Prostate gland (tissue), 2 donors: Measurements from ENCODE around the gene PCDH9. TPM values are rescaled to one million over a fixed set of nuclear protein-coding genes. Genes with fewer than 3 reads are reported as not detected.
"Not testable (repeated sequence)": the region's sequence is repeated elsewhere in the genome, so short reads cannot be mapped to it uniquely, and the experiment has no call there.

Experiments used
- DNase-seq: peaks from one replicate; pipeline ENCODE4 v3.0.0-alpha.2; 2019; ENCODE audit warnings: low spot score
- H3K27ac ChIP-seq, 2 donors: fragments of 200-600 bp; sonication (generic); 2 replicates each; pipeline ENCODE4 v1.5.1; 2017 to 2019
- H3K27me3 ChIP-seq: fragments of 200-600 bp; sonication (generic); replicated peaks from 2 replicates; pipeline ENCODE4 v1.5.1; 2019; ENCODE audit not compliant: insufficient read depth
- H3K36me3 ChIP-seq, 2 donors: fragments of 200-600 bp; sonication (generic); 1 replicate in 1 of 2; 2 replicates in 1 of 2; pipeline versions ENCODE4 v1.5.1 to v1.8.1; 2017 to 2019
- H3K4me1 ChIP-seq: fragments of 200-600 bp; sonication (generic); replicated peaks from 2 replicates; pipeline ENCODE4 v1.5.1; 2019
- H3K4me3 ChIP-seq, 2 donors: fragments of 200-600 bp; sonication (generic); 2 replicates each; pipeline ENCODE4 v1.5.1; 2017 to 2019
- H3K9me3 ChIP-seq: fragments of 200-600 bp; sonication (generic); 2 replicates; pipeline ENCODE4 v1.5.1; 2017
- CTCF ChIP-seq, 4 experiments: fragments of 200-600 bp in 2 of 4; fragments of 450-650 bp in 2 of 4; sonication (generic) in 2 of 4; IDR thresholded peaks; 1 replicate in 3 of 4; 2 replicates in 1 of 4; pipeline ENCODE4 v1.5.1; 2016 to 2019; ENCODE audit warnings: antibody characterized with exemption in 4 of 4, mild to moderate bottlenecking in 2 of 4, moderate library complexity in 2 of 4
- POLR2A ChIP-seq: fragments of 450-650 bp; IDR thresholded peaks from one replicate; pipeline ENCODE4 v1.6.1; 2016; ENCODE audit warnings: antibody characterized with exemption, mild to moderate bottlenecking
- POLR2AphosphoS5 ChIP-seq: sonication (generic); formaldehyde crosslinking; IDR thresholded peaks from one replicate; pipeline ENCODE4 v1.6.1; 2017; ENCODE audit warnings: antibody characterized with exemption
- WGBS: methylation state at CpG from one replicate; pipeline ENCODE4 v1.1.5; 2018; 5-methylcytosine and 5-hydroxymethylcytosine counted together
- intact Hi-C: fragments of 100-400 bp; cut with DNase I; formaldehyde crosslinking; loops from one replicate; pipeline ENCODE4 v1.14.2; 2022
- total RNA-seq, 2 donors: library from RNA; depleted of rRNA; stranded (reverse); fragments of >200 nt; gene quantifications; one replicate each; pipeline ENCODE4 v1.1.0, GENCODE V29; 2016

The PCDH9 gene
- total RNA-seq, 2 donors from 2014 or later, result 1.8 to 5.5 TPM

DNA sequence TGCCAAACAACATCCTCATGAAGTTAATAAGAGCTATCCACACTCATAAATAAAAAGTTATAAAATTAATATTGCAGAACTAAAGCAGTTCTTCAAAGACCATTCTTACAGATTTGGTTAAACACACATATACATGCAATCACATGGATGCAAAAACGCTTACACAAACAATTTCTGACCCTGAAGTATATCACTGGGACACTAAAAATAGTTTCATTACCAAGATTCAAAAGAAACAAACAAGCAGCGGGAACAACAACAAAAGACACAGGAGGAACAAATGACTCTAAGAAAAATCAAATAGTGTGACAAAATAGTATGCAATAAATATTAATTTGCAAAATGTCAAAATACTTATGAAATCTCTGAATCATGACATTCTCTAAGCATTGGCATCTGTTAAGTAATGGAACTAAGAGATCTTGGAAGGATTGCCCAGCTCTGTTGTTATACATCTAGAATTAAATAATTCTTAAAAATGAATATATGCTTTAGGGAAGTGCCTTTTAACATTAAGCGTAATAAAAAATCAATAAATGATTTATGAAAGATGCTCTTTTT lies 132.2 kb downstream of the PCDH9 start:
- H3K27ac ChIP-seq, result no peak overlapping the region
- H3K36me3 ChIP-seq, result no peaks in the 10 kb centered on the region
- no peaks in the 10 kb centered on the region for H3K9me3 ChIP-seq
- DNase-seq, result no peak
- intact Hi-C loops, result no loop called here
- WGBS, result 94% methylated on average over 3 of the region's 3 CpGs
- TF ChIP-seq POLR2A (no peak), POLR2AphosphoS5 (no peak), CTCF (IDR thresholded peaks at IDR 0.05) (no peak)
- H3K27me3 ChIP-seq, result no peaks in the 10 kb centered on the region
- no peak overlapping the region for H3K4me3 ChIP-seq
- H3K4me1 ChIP-seq, result no peaks in the 10 kb centered on the region

DNA sequence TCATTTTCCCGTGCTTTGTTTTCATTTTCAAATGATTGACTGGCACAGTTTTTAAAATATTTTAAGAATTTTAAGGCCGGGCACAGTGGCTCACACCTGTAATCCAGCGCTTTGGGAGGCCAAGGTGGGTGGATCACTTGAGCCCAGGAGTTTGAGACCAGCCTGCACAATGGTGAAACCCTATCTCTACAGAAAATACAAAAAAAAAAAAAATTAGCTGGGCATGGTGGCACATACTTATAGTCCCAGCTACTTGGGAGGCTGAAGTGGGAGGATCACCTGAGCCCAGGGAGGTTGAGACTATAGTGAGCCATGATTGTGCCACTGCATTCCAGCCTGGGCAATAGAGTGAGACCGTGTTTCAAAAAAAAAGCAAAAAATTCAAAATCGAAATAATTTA lies 133.2 kb downstream of the PCDH9 start:
- H3K4me1 ChIP-seq, DNase-seq, intact Hi-C loops, H3K9me3 ChIP-seq, H3K36me3 ChIP-seq, H3K27me3 ChIP-seq, H3K27ac ChIP-seq, H3K4me3 ChIP-seq: not testable (repeated sequence)
- 95% methylated on average over 5 of the region's 5 CpGs for WGBS

DNA sequence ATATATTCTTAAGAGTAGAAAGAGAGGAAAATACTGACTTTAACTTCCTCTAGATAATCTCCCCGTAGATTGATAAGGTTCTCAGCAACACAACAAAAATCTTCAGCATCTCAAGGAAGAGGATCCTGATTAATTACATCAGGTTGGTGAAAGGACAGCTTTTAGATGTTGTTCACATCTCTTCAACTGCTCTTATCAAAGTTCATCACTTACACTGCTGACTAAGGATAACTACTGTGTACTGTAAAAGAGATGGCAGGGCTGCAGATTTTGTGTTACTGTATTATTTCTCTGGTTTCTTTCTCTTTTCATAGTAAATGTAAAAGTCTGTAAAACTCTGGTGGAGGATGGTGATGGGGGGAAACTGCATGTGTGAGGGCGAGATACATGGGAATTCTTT lies 133.7 kb downstream of the PCDH9 start:
- intact Hi-C loops, result no loop called here
- H3K4me3 ChIP-seq, result no peak overlapping the region
- H3K27ac ChIP-seq, result no peak overlapping the region
- no peaks in the 10 kb centered on the region for H3K27me3 ChIP-seq
- TF ChIP-seq POLR2AphosphoS5 (no peak), POLR2A (no peak), CTCF (IDR thresholded peaks at IDR 0.05) (no peak)
- H3K4me1 ChIP-seq, result no peaks in the 10 kb centered on the region
- 92% methylated on average over 2 of the region's 2 CpGs for WGBS
- no peaks in the 10 kb centered on the region for H3K36me3 ChIP-seq
- DNase-seq, result no peak
- H3K9me3 ChIP-seq, result no peaks in the 10 kb centered on the region

DNA sequence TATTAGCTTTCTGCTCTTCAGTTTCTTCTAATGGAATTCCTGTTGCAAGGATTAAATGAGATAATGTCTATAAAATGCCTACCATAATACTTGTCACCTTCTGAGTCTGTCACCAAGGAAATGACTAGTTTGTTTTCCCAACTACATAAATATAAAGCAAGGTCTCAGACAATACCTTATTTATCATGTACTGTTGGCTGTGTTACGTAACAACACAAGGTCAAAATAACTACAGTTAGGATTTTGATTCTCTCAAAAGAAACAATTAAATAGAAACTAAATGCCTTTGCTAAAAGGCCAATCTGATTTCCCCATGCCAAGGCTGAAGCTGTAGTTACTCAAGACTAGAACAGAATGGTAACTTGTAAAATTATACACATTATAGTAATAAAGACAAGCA lies 134.5 kb downstream of the PCDH9 start:
- no peak overlapping the region for H3K27ac ChIP-seq
- intact Hi-C loops, result no loop called here
- H3K27me3 ChIP-seq, result no peaks in the 10 kb centered on the region
- H3K9me3 ChIP-seq, result no peaks in the 10 kb centered on the region
- H3K36me3 ChIP-seq, result no peaks in the 10 kb centered on the region
- 65% methylated on average over 1 of the region's 1 CpG for WGBS
- DNase-seq, result no peak
- H3K4me3 ChIP-seq, result no peak overlapping the region
- no peaks in the 10 kb centered on the region for H3K4me1 ChIP-seq
- no peak for TF ChIP-seq CTCF (IDR thresholded peaks at IDR 0.05)
- TF ChIP-seq POLR2AphosphoS5, result no peak
- TF ChIP-seq POLR2A, result no peak

- WGBS, result 69% methylated on average over 3 of the region's 3 CpGs
- H3K9me3 ChIP-seq, result no peaks in the 10 kb centered on the region
- intact Hi-C loops, result no loop called here
Observed at GRCh38 chr13:67094952-67095351, 135.2 kb downstream of the PCDH9 start.

More at GRCh38 chr13:67094952-67095351, 135.2 kb downstream of the PCDH9 start:
- DNase-seq, result no peak
- TF ChIP-seq POLR2A (no peak), CTCF (IDR thresholded peaks at IDR 0.05) (no peak), POLR2AphosphoS5 (no peak)
- H3K27me3 ChIP-seq, result no peaks in the 10 kb centered on the region
- no peak overlapping the region for H3K4me3 ChIP-seq
- H3K36me3 ChIP-seq, result no peaks in the 10 kb centered on the region
- no peak overlapping the region for H3K27ac ChIP-seq
- no peaks in the 10 kb centered on the region for H3K4me1 ChIP-seq
